PC-3 (cell line): ENCODE data around the gene CSTF3. TPM values are rescaled to one million over a fixed set of nuclear protein-coding genes. Genes with fewer than 3 reads are reported as not detected.

Experiments
- ATAC-seq: fragments of 200-7000 bp; cut with Tn5 transposase; 2 replicates; pipeline ENCODE4 v1.9.1; 2020; ENCODE audit warnings: mild to moderate bottlenecking, moderate library complexity
- BruUV-seq: library from RNA; stranded (reverse); fragments of 400-500 nt; replicated peaks from 2 replicates; lab custom pipeline; 2021; lab: Mats Ljungman, UMichigan
- CTCF ChIA-PET: fragments of 300-600 bp; sonication (Branson Sonifier 250); formaldehyde crosslinking; loops from one replicate; lab custom pipeline; 2022; ENCODE audit warnings: antibody characterized with exemption; lab: Charles Lee
- POLR2A ChIA-PET: fragments of 300-600 bp; sonication (Branson Sonifier 250); formaldehyde crosslinking; loops from one replicate; lab custom pipeline; 2022; ENCODE audit warnings: antibody characterized with exemption; ENCODE audit not compliant: unreplicated experiment; lab: Charles Lee
- DNase-seq: peaks from one replicate; pipeline ENCODE4 v3.0.0-alpha.2; 2015
- H2AFZ ChIP-seq: fragments of 300-600 bp; sonication (generic); 2 replicates; pipeline ENCODE4 v1.6.0; 2016; ENCODE audit warnings: antibody characterized with exemption, low read length
- H3F3A ChIP-seq: fragments of 300-600 bp; sonication (generic); one replicate; pipeline ENCODE4 v1.6.0; 2017; ENCODE audit warnings: antibody characterized with exemption, low read length, control low read depth, mild to moderate bottlenecking; ENCODE audit not compliant: unreplicated experiment
- H3K27ac ChIP-seq: fragments of 300-600 bp; sonication (generic); 2 replicates; pipeline ENCODE4 v1.5.1; 2016; ENCODE audit warnings: mild to moderate bottlenecking, low read length
- H3K27me3 ChIP-seq: fragments of 300-600 bp; sonication (generic); 2 replicates; pipeline ENCODE4 v1.6.1; 2016; ENCODE audit warnings: low read length, mixed read lengths
- H3K36me3 ChIP-seq: fragments of 300-600 bp; sonication (generic); 2 replicates; pipeline ENCODE4 v1.6.1; 2016; ENCODE audit warnings: low read depth, mixed run types, low read length, mixed read lengths
- H3K4me1 ChIP-seq: fragments of 300-600 bp; sonication (generic); 2 replicates; pipeline ENCODE4 v1.5.1; 2016; ENCODE audit warnings: low read length; ENCODE audit not compliant: insufficient read depth
- H3K4me2 ChIP-seq: fragments of 300-600 bp; sonication (generic); 2 replicates; pipeline ENCODE4 v1.6.0; 2016; ENCODE audit warnings: low read length
- H3K4me3 ChIP-seq: fragments of 300-600 bp; sonication (generic); 2 replicates; pipeline ENCODE4 v1.5.1; 2016; ENCODE audit warnings: mild to moderate bottlenecking, low read length, mixed read lengths
- H3K79me2 ChIP-seq: fragments of 300-600 bp; sonication (generic); 2 replicates; pipeline ENCODE4 v1.6.1; 2017; ENCODE audit warnings: low read length, mixed read lengths
- H3K9ac ChIP-seq: fragments of 300-600 bp; sonication (generic); 2 replicates; pipeline ENCODE4 v1.6.0; 2016; ENCODE audit warnings: mild to moderate bottlenecking, low read length
- H3K9me2 ChIP-seq: fragments of 300-600 bp; sonication (generic); replicated peaks from 2 replicates; pipeline ENCODE4 v1.6.1; 2016; ENCODE audit warnings: mixed run types, low read length, mixed read lengths
- H3K9me3 ChIP-seq: fragments of 300-600 bp; sonication (generic); 2 replicates; pipeline ENCODE4 v1.6.1; 2016; ENCODE audit warnings: low read length, mixed read lengths
- H4K20me1 ChIP-seq: fragments of 300-600 bp; sonication (generic); 2 replicates; pipeline ENCODE4 v1.6.1; 2016; ENCODE audit warnings: low read length, mixed read lengths
- CTCF ChIP-seq: fragments of 300-600 bp; sonication (generic); conservative IDR thresholded peaks from 2 replicates; pipeline ENCODE4 v1.5.1; 2017; ENCODE audit warnings: antibody characterized with exemption, low read depth, mild to moderate bottlenecking, low read length
- EZH2 ChIP-seq: fragments of 300-600 bp; sonication (generic); IDR thresholded peaks from one replicate; pipeline ENCODE4 v1.6.1; 2017; ENCODE audit warnings: antibody characterized with exemption, mild to moderate bottlenecking, low read length; ENCODE audit not compliant: unreplicated experiment
- EZH2phosphoT487 ChIP-seq: fragments of 300-600 bp; sonication (generic); IDR thresholded peaks from 2 replicates; pipeline ENCODE4 v1.6.1; 2018; ENCODE audit warnings: mild to moderate bottlenecking, antibody characterized with exemption, low read length, borderline replicate concordance
- intact Hi-C: fragments of 100-400 bp; cut with micrococcal nuclease; formaldehyde crosslinking; loops from 2 replicates; pipeline ENCODE4 v1.9.0; 2023
- total RNA-seq: library from RNA; depleted of rRNA; stranded (reverse); fragments of >200 nt; gene quantifications from 2 replicates; pipeline ENCODE4 v1.2.3, GENCODE V29; 2014

Gene CSTF3
- total RNA-seq, 1 experiment from 2014 or later: 30.0 TPM

- H3K4me2 ChIP-seq: no peak overlapping the region
- no peaks in the 10 kb centered on the region for H3K36me3 ChIP-seq
- H3K9me2 ChIP-seq: no peaks in the 10 kb centered on the region
- no peaks in the 10 kb centered on the region for H4K20me1 ChIP-seq
- no peaks in the 10 kb centered on the region for H3K4me1 ChIP-seq
- DNase-seq: no peak
- intact Hi-C loops: loop anchor here (5.0 kb wide), 1 partner anchor 89 kb away; the partner anchor contains the start of gene HIPK3
- no peaks in the 10 kb centered on the region for H3K9me3 ChIP-seq
- POLR2A ChIA-PET: no interaction called here
- H3K9ac ChIP-seq: no peak overlapping the region
- no peak overlapping the region for H2AFZ ChIP-seq
- no peaks in the 10 kb centered on the region for H3K27me3 ChIP-seq
- no peak overlapping the region for H3K27ac ChIP-seq
- TF ChIP-seq CTCF (no peak), EZH2 (no peak), EZH2phosphoT487 (no peak)
- CTCF ChIA-PET: no interaction called here
- no peaks in the 10 kb centered on the region for H3F3A ChIP-seq
- no peak overlapping the region for H3K4me3 ChIP-seq
- ATAC-seq: no peak
- no TSS peak for BruUV-seq
- no peaks in the 10 kb centered on the region for H3K79me2 ChIP-seq
Measured at GRCh38 chr11:33168709-33169200, 7.5 kb upstream of the CSTF3 start.

DNA sequence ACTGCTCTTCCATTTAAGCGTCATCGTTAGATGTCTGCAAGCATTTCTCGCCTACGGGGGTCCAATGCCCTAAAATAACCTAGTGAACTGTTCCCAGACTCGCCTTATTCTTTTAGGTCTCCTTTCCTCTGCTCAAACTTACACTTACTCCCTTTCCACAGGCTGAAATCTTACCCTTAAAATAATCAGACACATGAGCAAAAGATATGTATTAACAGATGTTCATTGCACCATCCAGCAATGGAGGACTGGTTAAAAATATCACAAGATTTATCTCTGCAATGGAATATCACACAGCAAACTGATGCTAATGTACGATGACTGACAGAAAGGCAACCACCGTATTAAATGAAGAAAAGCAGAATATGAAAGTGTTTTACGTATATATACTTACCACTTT lies 1.6 kb upstream of the CSTF3 start:
- Histone ChIP-seq H3F3A (no peaks in the 10 kb centered on the region), H3K36me3 (peaks cover 3% of the 10 kb centered on the region; the same call in 1 of the 2 replicates), H3K9me3 (no peaks in the 10 kb centered on the region), H2AFZ (no peak overlapping the region), H3K4me1 (peaks cover 20% of the 10 kb centered on the region), H3K9ac (no peak overlapping the region), H3K79me2 (peaks cover 50% of the 10 kb centered on the region), H3K27me3 (no peaks in the 10 kb centered on the region), H3K4me3 (no peak overlapping the region), H3K9me2 (no peaks in the 10 kb centered on the region), H4K20me1 (peaks cover 23% of the 10 kb centered on the region), H3K27ac (no peak overlapping the region), H3K4me2 (no peak overlapping the region)
- no peak for ATAC-seq
- no TSS peak for BruUV-seq
- POLR2A ChIA-PET: no interaction called here
- no peak for DNase-seq
- intact Hi-C loops: no loop called here
- TF ChIP-seq EZH2 (no peak), EZH2phosphoT487 (no peak), CTCF (no peak)
- CTCF ChIA-PET: no interaction called here

GRCh38 chr11:33160587-33160986 lies 693 bp downstream of the CSTF3 start:
- peak overlapping the region; percentile 84 for H3K4me2 ChIP-seq
- H3K4me1 ChIP-seq: peaks cover 35% of the 10 kb centered on the region
- H3K79me2 ChIP-seq: peaks cover 73% of the 10 kb centered on the region
- H3K4me3 ChIP-seq: peak overlapping the region; percentile 96
- H3K27me3 ChIP-seq: no peaks in the 10 kb centered on the region
- ChIA-PET POLR2A (interaction anchor here (0.6 to 0.7 kb wide), 2 partner anchors 14 to 340 kb away, joined by 4 to 5 read pairs; no protein-coding TSS in a partner anchor), CTCF (no interaction called here)
- H3K9me3 ChIP-seq: no peaks in the 10 kb centered on the region
- no peak for ATAC-seq
- intact Hi-C loops: no loop called here
- DNase-seq: no peak
- H3F3A ChIP-seq: no peaks in the 10 kb centered on the region
- peak overlapping the region; percentile 99 for H3K9ac ChIP-seq
- no TSS peak for BruUV-seq
- H3K36me3 ChIP-seq: peaks cover 8% of the 10 kb centered on the region
- no peak overlapping the region for H2AFZ ChIP-seq
- TF ChIP-seq EZH2: no peak
- TF ChIP-seq EZH2phosphoT487: no peak
- no peak for TF ChIP-seq CTCF
- H4K20me1 ChIP-seq: peaks cover 46% of the 10 kb centered on the region
- peak overlapping the region; percentile 53 for H3K27ac ChIP-seq
- no peaks in the 10 kb centered on the region for H3K9me2 ChIP-seq
